WTC11 (cell line): ENCODE data around the gene CDK2. TPM values are rescaled to one million over a fixed set of nuclear protein-coding genes. Genes with fewer than 3 reads are reported as not detected.

ENCODE experiments used
- ATAC-seq: fragments of 200-7000 bp; cut with Tn5 transposase; 2 replicates; pipeline ENCODE4 v1.10.0; 2021; ENCODE audit warnings: mild to moderate bottlenecking, moderate library complexity
- CTCF ChIA-PET: fragments of 300-600 bp; sonication (Branson Sonifier 250); formaldehyde crosslinking; loops from one replicate; lab custom pipeline; 2021; ENCODE audit warnings: antibody characterized with exemption; lab: Charles Lee
- POLR2A ChIA-PET: fragments of 350-600 bp; sonication (Branson Sonifier 250); formaldehyde crosslinking; loops from one replicate; lab custom pipeline; 2021; ENCODE audit warnings: antibody characterized with exemption; lab: Charles Lee
- DNase-seq: peaks from one replicate; pipeline ENCODE4 v3.0.0; 2021; ENCODE audit warnings: low spot score
- H3K27ac Mint-ChIP-seq: 2 replicates; pipeline ENCODE4 v1.8.0; 2021; ENCODE audit warnings: mixed read lengths
- H3K27me3 Mint-ChIP-seq: 2 replicates; pipeline ENCODE4 v1.8.0; 2021; ENCODE audit warnings: low read depth, mild to moderate bottlenecking, moderate library complexity, mixed read lengths
- H3K36me3 Mint-ChIP-seq: 2 replicates; pipeline ENCODE4 v1.8.0; 2021; ENCODE audit warnings: mixed read lengths
- H3K4me1 Mint-ChIP-seq: 2 replicates; pipeline ENCODE4 v1.8.0; 2022; ENCODE audit warnings: mixed read lengths
- H3K4me3 Mint-ChIP-seq: 2 replicates; pipeline ENCODE4 v1.8.0; 2021; ENCODE audit warnings: mild to moderate bottlenecking, moderate library complexity, mixed read lengths
- H3K9me3 Mint-ChIP-seq: 2 replicates; pipeline ENCODE4 v1.8.0; 2021; ENCODE audit warnings: mixed read lengths
- AFF4 ChIP-seq: sonication (generic); formaldehyde crosslinking; IDR thresholded peaks from 2 replicates; pipeline ENCODE4 v1.8.1; 2023; ENCODE audit warnings: mild to moderate bottlenecking, missing genetic modification reagents, borderline replicate concordance
- ATF2 ChIP-seq: sonication (generic); formaldehyde crosslinking; IDR thresholded peaks from 2 replicates; pipeline ENCODE4 v1.8.1; 2022; ENCODE audit warnings: low read depth, missing genetic modification reagents, borderline replicate concordance
- ATF6 ChIP-seq: sonication (generic); formaldehyde crosslinking; IDR thresholded peaks from 2 replicates; pipeline ENCODE4 v1.8.1; 2023; ENCODE audit warnings: mild to moderate bottlenecking, missing genetic modification reagents
- CDX4 ChIP-seq: fragments of 250-450 bp; sonication (Bioruptor Pico); IDR thresholded peaks from 2 replicates; pipeline ENCODE4 v1.9.0; 2021; ENCODE audit warnings: moderate library complexity, mild to moderate bottlenecking, inconsistent platforms, borderline replicate concordance
- CREB1 ChIP-seq: sonication (generic); formaldehyde crosslinking; IDR thresholded peaks from 2 replicates; pipeline ENCODE4 v1.8.0; 2023; ENCODE audit warnings: mild to moderate bottlenecking, missing genetic modification reagents
- HMGA2 ChIP-seq: fragments of 250-450 bp; sonication (Bioruptor Pico); IDR thresholded peaks from 2 replicates; pipeline ENCODE4 v1.4.0; 2021; ENCODE audit warnings: mild to moderate bottlenecking, moderate library complexity
- MYBL2 ChIP-seq: sonication (generic); formaldehyde crosslinking; IDR thresholded peaks from 2 replicates; pipeline ENCODE4 v1.8.1; 2023; ENCODE audit warnings: mild to moderate bottlenecking, moderate library complexity, missing genetic modification reagents
- NR1H2 ChIP-seq: sonication (generic); formaldehyde crosslinking; IDR thresholded peaks from 2 replicates; pipeline ENCODE4 v1.9.0; 2021; ENCODE audit warnings: mild to moderate bottlenecking, moderate library complexity, missing genetic modification reagents
- PRDM15 ChIP-seq: sonication (generic); formaldehyde crosslinking; IDR thresholded peaks from 2 replicates; pipeline ENCODE4 v1.8.0; 2022; ENCODE audit warnings: missing genetic modification reagents
- TCF7 ChIP-seq: sonication (generic); formaldehyde crosslinking; IDR thresholded peaks from 2 replicates; pipeline ENCODE4 v1.8.0; 2022; ENCODE audit warnings: mild to moderate bottlenecking, low read depth, missing genetic modification reagents, moderate library complexity
- ZNF423 ChIP-seq: fragments of 250-450 bp; sonication (Bioruptor Pico); IDR thresholded peaks from 2 replicates; pipeline ENCODE4 v2.1.2; 2022; ENCODE audit warnings: mild to moderate bottlenecking, moderate library complexity
- ZNF532 ChIP-seq: fragments of 250-450 bp; sonication (Bioruptor Pico); IDR thresholded peaks from 2 replicates; pipeline ENCODE4 v1.9.0; 2021; ENCODE audit warnings: mild to moderate bottlenecking, borderline replicate concordance
- total RNA-seq: library from RNA; stranded (reverse); gene quantifications from 3 replicates; pipeline ENCODE4 v1.2.3, GENCODE V29; 2021

The CDK2 gene
- total RNA-seq, 1 experiment from 2014 or later = 43.1 TPM

- H3K27ac Mint-ChIP-seq = no peak overlapping the region
- peaks cover 59% of the 10 kb centered on the region for H3K27me3 Mint-ChIP-seq
- H3K9me3 Mint-ChIP-seq = no peaks in the 10 kb centered on the region
- no peaks in the 10 kb centered on the region for H3K36me3 Mint-ChIP-seq
- TF ChIP-seq ATF2 (CRISPR knock-in tag) = no peak
- no peak for TF ChIP-seq CDX4 (CRISPR knock-in tag)
- peak; percentile 34 for DNase-seq
- ChIA-PET CTCF (interaction anchor here (1.0 to 2.0 kb wide), 6 partner anchors 9 to 199 kb away, joined by 3 to 8 read pairs (median 3); partner anchors contain the start of gene RAB5B), POLR2A (no interaction called here)
- H3K4me1 Mint-ChIP-seq = peaks cover 24% of the 10 kb centered on the region
- no peak for ATAC-seq
- H3K4me3 Mint-ChIP-seq = peak overlapping the region; percentile 46
Measured at GRCh38 chr12:55935738-55936151, 30.9 kb upstream of the CDK2 start.

GRCh38 chr12:55937981-55938380 lies 28.6 kb upstream of the CDK2 start:
- ATAC-seq = no peak
- Mint-ChIP-seq H3K36me3 (no peaks in the 10 kb centered on the region), H3K4me1 (peaks cover 9% of the 10 kb centered on the region), H3K4me3 (no peak overlapping the region), H3K9me3 (no peaks in the 10 kb centered on the region), H3K27ac (no peak overlapping the region), H3K27me3 (peaks cover 39% of the 10 kb centered on the region)
- CTCF ChIA-PET = no interaction called here
- POLR2A ChIA-PET = no interaction called here
- TF ChIP-seq TCF7 (CRISPR knock-in tag) = no peak
- no peak for TF ChIP-seq HMGA2 (CRISPR knock-in tag)
- TF ChIP-seq ZNF532 (CRISPR knock-in tag) = no peak
- TF ChIP-seq ZNF423 = no peak
- TF ChIP-seq AFF4 = no peak
- TF ChIP-seq NR1H2 (CRISPR knock-in tag) = no peak
- no peak for TF ChIP-seq PRDM15
- no peak for TF ChIP-seq ATF6 (CRISPR knock-in tag)
- TF ChIP-seq MYBL2 (CRISPR knock-in tag) = no peak
- no peak for TF ChIP-seq CREB1 (CRISPR knock-in tag)
- DNase-seq = no peak
